SH-SY5Y (cell line): ENCODE results near the gene KRTAP1-5.

Experiments
- GATA2 ChIP-seq: IDR thresholded peaks from 2 replicates; pipeline ENCODE4 v1.6.1; 2011; ENCODE audit warnings: mild to moderate bottlenecking, low read depth, low read length
- GATA3 ChIP-seq: IDR thresholded peaks from 2 replicates; pipeline ENCODE4 v1.6.1; 2011; ENCODE audit warnings: low read depth, mild to moderate bottlenecking, low read length, moderate library complexity

The KRTAP1-5 gene

DNA sequence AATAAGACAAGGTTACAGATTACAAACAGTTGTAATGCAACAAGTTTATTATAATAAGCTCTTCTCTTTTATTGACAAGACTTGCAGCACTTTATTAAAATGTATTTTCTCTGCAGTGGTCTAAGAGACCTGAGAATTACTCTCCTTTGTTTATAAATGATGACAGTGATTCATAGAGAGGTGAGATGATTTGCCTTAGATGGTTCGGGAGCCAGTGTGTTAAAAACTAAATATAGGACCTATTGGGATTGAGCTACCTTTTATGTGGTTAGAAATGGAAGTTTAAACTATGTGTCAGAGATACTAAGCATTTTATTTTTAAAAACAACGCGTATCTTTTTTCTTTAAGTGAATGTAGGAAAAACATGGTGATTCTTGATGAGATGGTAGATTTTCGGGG lies 30.2 kb downstream of the KRTAP1-5 start:
- TF ChIP-seq GATA3, result no peak

DNA sequence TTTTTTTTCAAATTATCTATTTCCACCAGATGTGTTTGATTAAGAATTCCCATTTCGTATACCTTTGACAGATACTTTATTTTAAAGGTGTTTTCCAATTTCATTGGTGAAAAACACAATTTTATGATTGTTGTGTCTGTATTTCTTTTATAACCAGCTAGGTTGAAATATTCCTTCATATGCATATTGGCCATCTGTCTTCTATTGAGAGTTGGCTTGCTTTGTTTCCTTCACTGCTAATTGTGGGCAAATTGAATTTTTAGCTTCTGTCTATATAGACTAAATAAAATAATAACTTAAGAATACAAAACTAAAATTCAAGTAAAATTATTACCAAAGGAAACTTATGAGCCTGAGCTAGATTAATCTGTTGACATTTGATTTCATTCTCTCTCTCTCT lies 31.9 kb downstream of the KRTAP1-5 start:
- TF ChIP-seq GATA2 (no peak), GATA3 (no peak)

DNA sequence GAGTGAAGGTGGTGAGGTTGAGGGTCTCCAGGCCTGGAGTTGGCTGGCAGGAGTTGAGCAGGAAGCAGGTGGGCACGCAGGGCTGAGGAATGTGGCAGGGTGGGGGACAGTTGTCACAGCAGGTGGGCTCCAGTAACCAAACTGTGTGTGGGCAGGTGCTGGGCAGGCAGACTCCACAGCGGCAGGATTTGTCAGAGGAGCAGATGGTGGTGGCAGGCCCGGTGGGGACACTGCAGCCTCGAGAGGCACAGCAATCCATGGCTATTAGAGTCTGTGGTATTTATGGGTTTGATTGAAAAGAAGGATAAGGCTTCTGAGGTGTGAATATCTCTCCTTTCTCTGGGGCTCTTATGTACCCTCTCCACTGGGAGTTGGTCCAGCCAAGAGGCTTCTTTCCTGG lies 33.2 kb downstream of the KRTAP1-5 start, which contains the start of gene KRTAP3-3:
KRTAP3-3 (minus strand) TSS at position 326 of the 400 bp plus-strand sequence; CDS start at position 259, 67 bp downstream.
- no peak for TF ChIP-seq GATA2
- TF ChIP-seq GATA3, result no peak

- TF ChIP-seq GATA3, result no peak
- TF ChIP-seq GATA2, result no peak
Measured at GRCh38 chr17:40993084-40993483, 33.9 kb downstream of the KRTAP1-5 start.

DNA sequence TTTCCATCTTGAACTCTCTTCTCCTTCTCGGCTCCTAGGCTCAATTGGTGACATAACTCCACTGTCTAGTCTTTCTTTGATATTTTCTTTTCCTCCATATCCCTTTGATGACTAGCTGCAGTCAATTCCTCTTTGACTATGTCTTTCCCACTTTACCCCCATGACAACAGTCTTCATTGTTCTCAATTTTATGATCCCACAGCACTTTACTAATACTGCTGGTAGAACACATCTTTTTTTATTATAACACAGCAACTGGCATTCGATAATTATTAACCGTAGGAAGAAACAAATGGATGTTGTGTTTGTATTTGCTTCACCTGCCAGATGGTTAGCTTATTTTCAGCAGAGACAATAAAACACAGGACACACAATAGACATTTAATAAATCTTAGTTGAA lies 34.3 kb downstream of the KRTAP1-5 start:
- TF ChIP-seq GATA3, result no peak
- no peak for TF ChIP-seq GATA2

GRCh38 chr17:40986920-40987319 lies 40.1 kb downstream of the KRTAP1-5 start:
- TF ChIP-seq GATA2, result no peak
- no peak for TF ChIP-seq GATA3

- TF ChIP-seq GATA3 (no peak), GATA2 (no peak)
Measured at GRCh38 chr17:40984226-40984625, 42.8 kb downstream of the KRTAP1-5 start, which contains the start of gene KRT40. Gene KRT40, minus strand, starts transcription at chr17:40984326. Its CDS starts 53 bp downstream, at chr17:40984273.

DNA sequence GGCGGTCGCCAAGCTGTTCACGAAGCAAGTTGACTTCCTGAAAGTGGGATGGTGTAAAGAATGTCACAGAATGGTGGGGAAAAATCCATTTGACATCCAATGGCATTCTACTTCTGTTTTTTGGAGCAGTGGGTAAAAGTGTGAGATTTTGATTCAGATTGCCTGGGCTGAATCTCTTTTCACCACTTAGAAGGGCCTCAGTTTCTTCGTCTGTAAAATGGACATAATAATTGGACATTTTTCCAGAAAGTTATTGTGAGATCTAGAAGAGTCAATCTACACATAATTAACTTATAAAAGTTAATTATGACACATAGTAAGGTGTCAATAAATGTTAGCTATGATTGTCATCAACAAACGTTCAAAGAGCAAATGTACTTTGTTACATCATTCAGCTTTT lies 45.9 kb downstream of the KRTAP1-5 start:
- TF ChIP-seq GATA2 (no peak), GATA3 (no peak)

DNA sequence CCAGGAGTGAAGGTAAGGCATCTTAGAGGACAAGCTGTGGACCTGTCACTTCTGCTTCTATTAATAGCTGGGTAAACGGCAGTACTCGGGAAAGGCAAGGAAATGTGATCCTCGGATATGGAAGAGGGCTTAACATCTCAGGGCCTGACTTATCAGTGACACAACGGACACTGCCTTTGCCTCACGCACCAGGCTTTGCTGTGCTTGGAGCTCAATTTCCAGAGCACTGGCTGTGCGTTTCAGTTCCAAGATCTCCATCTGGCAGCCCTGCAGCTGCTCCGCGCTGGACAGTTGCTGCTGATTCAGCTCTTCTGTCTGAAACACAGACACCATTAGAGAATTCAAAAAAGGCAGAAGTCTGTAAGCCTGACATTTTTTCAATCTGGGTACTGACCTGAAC lies 46.4 kb downstream of the KRTAP1-5 start:
- TF ChIP-seq GATA2 (no peak), GATA3 (no peak)

- no peak for TF ChIP-seq GATA3
- TF ChIP-seq GATA2, result no peak
Measured at GRCh38 chr17:40980117-40980516, 46.9 kb downstream of the KRTAP1-5 start.

GRCh38 chr17:40978575-40979151 lies 48.3 kb downstream of the KRTAP1-5 start:
- TF ChIP-seq GATA2, result no peak
- no peak for TF ChIP-seq GATA3
